GF-D8 (cell line): ENCODE measurements around the gene PLCB1.

Experiments
- DNase-seq: peaks from one replicate; lab custom pipeline; 2025; lab: John Stamatoyannopoulos, UW

Gene PLCB1

GRCh38 chr20:8505476-8506200, 373.6 kb downstream of the PLCB1 start:
- no peak for DNase-seq

- DNase-seq, result no peak
Observed at GRCh38 chr20:8507231-8507630, 375.2 kb downstream of the PLCB1 start.

GRCh38 chr20:8509809-8510208, 377.7 kb downstream of the PLCB1 start:
- DNase-seq, result no peak

- no peak for DNase-seq
Observed at GRCh38 chr20:8510808-8511207, 378.7 kb downstream of the PLCB1 start.

GRCh38 chr20:8512003-8512402, 379.9 kb downstream of the PLCB1 start:
- no peak for DNase-seq

GRCh38 chr20:8515810-8516435, 383.9 kb downstream of the PLCB1 start:
- no peak for DNase-seq

- DNase-seq, result no peak
Observed at GRCh38 chr20:8518878-8519277, 386.8 kb downstream of the PLCB1 start.

- DNase-seq, result no peak
Observed at GRCh38 chr20:8519887-8520286, 387.8 kb downstream of the PLCB1 start.

- no peak for DNase-seq
Observed at GRCh38 chr20:8522168-8522567, 390.1 kb downstream of the PLCB1 start.

GRCh38 chr20:8523684-8524083, 391.6 kb downstream of the PLCB1 start:
- DNase-seq, result no peak

- no peak for DNase-seq
Observed at GRCh38 chr20:8524101-8525016, 392.3 kb downstream of the PLCB1 start.

GRCh38 chr20:8525017-8525343, 392.9 kb downstream of the PLCB1 start:
- no peak for DNase-seq

- no peak for DNase-seq
Observed at GRCh38 chr20:8526610-8527009, 394.5 kb downstream of the PLCB1 start.

GRCh38 chr20:8527998-8528723, 396.1 kb downstream of the PLCB1 start:
- DNase-seq, result peak; percentile 65

- DNase-seq, result no peak
Observed at GRCh38 chr20:8530022-8530421, 398.0 kb downstream of the PLCB1 start.

GRCh38 chr20:8532169-8532568, 400.1 kb downstream of the PLCB1 start:
- DNase-seq, result no peak

GRCh38 chr20:8534368-8535160, 402.5 kb downstream of the PLCB1 start:
- DNase-seq, result no peak

GRCh38 chr20:8535403-8536261, 403.6 kb downstream of the PLCB1 start:
- no peak for DNase-seq

- DNase-seq, result no peak
Observed at GRCh38 chr20:8536262-8536618, 404.2 kb downstream of the PLCB1 start.

GRCh38 chr20:8540466-8540865, 408.4 kb downstream of the PLCB1 start:
- DNase-seq, result no peak

GRCh38 chr20:8542110-8542486, 410.0 kb downstream of the PLCB1 start:
- no peak for DNase-seq
